ENCODE measurements around the gene CCDC69.

DNA sequence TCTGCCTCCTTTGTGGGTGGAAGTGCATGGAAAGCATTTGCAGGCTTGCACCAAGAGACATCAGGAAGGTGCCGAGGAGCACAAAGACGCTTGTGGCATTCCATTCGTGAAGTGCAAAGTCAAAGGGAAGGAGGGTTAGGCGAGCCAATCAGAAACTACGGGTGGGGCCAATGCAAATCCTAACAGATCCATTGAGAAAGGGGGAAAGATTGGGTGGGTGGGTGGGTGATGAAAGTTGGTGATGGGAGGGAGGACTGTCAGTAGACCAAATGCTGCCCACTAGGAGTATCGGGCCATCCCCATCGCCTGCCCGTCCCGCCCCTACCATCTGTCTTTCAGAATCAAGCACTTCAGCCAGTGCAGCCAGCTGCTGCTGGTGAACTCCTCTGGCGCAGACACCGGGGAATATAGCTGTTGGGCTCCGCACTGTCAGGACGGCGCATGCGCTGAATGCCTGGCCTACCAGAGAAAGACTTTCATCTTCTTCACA lies 49.2 kb downstream of the CCDC69 start:
- TF ChIP-seq POLR2A (IDR thresholded peaks at IDR 0.05): no peak
- TF ChIP-seq, protein P1, sequence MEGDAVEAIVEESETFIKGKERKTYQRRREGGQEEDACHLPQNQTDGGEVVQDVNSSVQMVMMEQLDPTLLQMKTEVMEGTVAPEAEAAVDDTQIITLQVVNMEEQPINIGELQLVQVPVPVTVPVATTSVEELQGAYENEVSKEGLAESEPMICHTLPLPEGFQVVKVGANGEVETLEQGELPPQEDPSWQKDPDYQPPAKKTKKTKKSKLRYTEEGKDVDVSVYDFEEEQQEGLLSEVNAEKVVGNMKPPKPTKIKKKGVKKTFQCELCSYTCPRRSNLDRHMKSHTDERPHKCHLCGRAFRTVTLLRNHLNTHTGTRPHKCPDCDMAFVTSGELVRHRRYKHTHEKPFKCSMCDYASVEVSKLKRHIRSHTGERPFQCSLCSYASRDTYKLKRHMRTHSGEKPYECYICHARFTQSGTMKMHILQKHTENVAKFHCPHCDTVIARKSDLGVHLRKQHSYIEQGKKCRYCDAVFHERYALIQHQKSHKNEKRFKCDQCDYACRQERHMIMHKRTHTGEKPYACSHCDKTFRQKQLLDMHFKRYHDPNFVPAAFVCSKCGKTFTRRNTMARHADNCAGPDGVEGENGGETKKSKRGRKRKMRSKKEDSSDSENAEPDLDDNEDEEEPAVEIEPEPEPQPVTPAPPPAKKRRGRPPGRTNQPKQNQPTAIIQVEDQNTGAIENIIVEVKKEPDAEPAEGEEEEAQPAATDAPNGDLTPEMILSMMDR (IDR thresholded peaks at IDR 0.05): no peak
- no peak for TF ChIP-seq POLR2AphosphoS5 (IDR thresholded peaks at IDR 0.05)
